ENCODE results near the gene SOCS1. TPM values are rescaled to one million over a fixed set of nuclear protein-coding genes. Genes with fewer than 3 reads are reported as not detected.

SOCS1 gene
- total and polyA plus RNA-seq, 2 of the 4 experiments (the other 2 are of a cell fraction): 2.0 to 22.0 TPM

- CTCF ChIA-PET: no interaction called here
- H2BK15ac ChIP-seq (ENCODE audit: low read depth, low read length): no peak overlapping the region
- in situ Hi-C loops (cut with MboI; ENCODE audit: low sequenced_read_pairs): loop anchor here (5.0 kb wide), 1 partner anchor 44 kb away; no protein-coding TSS in a partner anchor
- H3K9me1 ChIP-seq (ENCODE audit: insufficient read depth, low read length): no peaks in the 10 kb centered on the region
- intact Hi-C loops (cut with micrococcal nuclease): no loop called here
- no peak overlapping the region for H4K8ac ChIP-seq (ENCODE audit: low read depth in 2 of 2, low read length in 2 of 2)
- no TSS peak for BruUV-seq (replicated peaks)
- H2AFZ ChIP-seq (replicated peaks; ENCODE audit: low read length, poor library complexity): no peak overlapping the region
- no peaks in the 10 kb centered on the region for H3K36me3 ChIP-seq (ENCODE audit: control insufficient read depth, insufficient read depth, low read length)
- H3K27ac ChIP-seq (ENCODE audit: insufficient read depth, low read length): no peak overlapping the region
- no peak overlapping the region for H3K4ac ChIP-seq (ENCODE audit: low read depth, low read length)
- no peak overlapping the region for H2BK20ac ChIP-seq (ENCODE audit: low read depth, low read length)
- TF ChIP-seq CTCF (conservative IDR thresholded peaks at IDR 0.05; ENCODE audit: low read depth, low read length): no peak
- no peak for TF ChIP-seq RFX5 (IDR thresholded peaks at IDR 0.05; ENCODE audit: low read depth, low read length)
- TF ChIP-seq SMC3 (IDR thresholded peaks at IDR 0.05; ENCODE audit: low read depth, low read length): no peak
- no peak for TF ChIP-seq ELK1 (IDR thresholded peaks at IDR 0.05; ENCODE audit: borderline replicate concordance, low read depth, low read length)
- TF ChIP-seq NFE2L2 (IDR thresholded peaks at IDR 0.05; ENCODE audit: low read depth, low read length): no peak
- no peak for TF ChIP-seq BHLHE40 (IDR thresholded peaks at IDR 0.05; ENCODE audit: low read depth, low read length)
- TF ChIP-seq MXI1 (IDR thresholded peaks at IDR 0.05; ENCODE audit: borderline replicate concordance, low read depth, low read length): no peak
- no peak for TF ChIP-seq MAFK (IDR thresholded peaks at IDR 0.05; ENCODE audit: low read depth, low read length)
- TF ChIP-seq RCOR1 (IDR thresholded peaks at IDR 0.05; ENCODE audit: insufficient replicate concordance, low read length): no peak
- TF ChIP-seq CEBPB (IDR thresholded peaks at IDR 0.05; ENCODE audit: low read depth, low read length): no peak
- TF ChIP-seq FOS (IDR thresholded peaks at IDR 0.05; ENCODE audit: low read depth, low read length): no peak
- no peak for TF ChIP-seq USF2 (IDR thresholded peaks at IDR 0.05; ENCODE audit: low read depth, low read length)
- TF ChIP-seq RAD21 (IDR thresholded peaks at IDR 0.05; ENCODE audit: low read length): no peak
- no peak for TF ChIP-seq MAZ (IDR thresholded peaks at IDR 0.05; ENCODE audit: borderline replicate concordance, low read depth, low read length)
- TF ChIP-seq POLR2A (IDR thresholded peaks at IDR 0.05; ENCODE audit: low read depth, low read length): no peak
- no peak for TF ChIP-seq CHD1 (IDR thresholded peaks at IDR 0.05; ENCODE audit: low read depth, low read length)
- H3K4me1 ChIP-seq (ENCODE audit: control insufficient read depth, insufficient read depth, low read length): peaks cover 4% of the 10 kb centered on the region; the same call in 1 of the 2 replicates
- H3K79me1 ChIP-seq (ENCODE audit: low read depth in 1 of 2, low read length in 2 of 2): no peaks in the 10 kb centered on the region
- no peaks in the 10 kb centered on the region for H3K9me3 ChIP-seq (ENCODE audit: control insufficient read depth, insufficient read depth, low read length)
- H3K56ac ChIP-seq (ENCODE audit: extremely low read depth, insufficient read depth, low read length): no peak overlapping the region
- no peak overlapping the region for H2BK120ac ChIP-seq (ENCODE audit: low read depth, low read length)
- DNase-seq: no peak
- no peak overlapping the region for H3K4me2 ChIP-seq (ENCODE audit: low read depth, low read length)
- no peak overlapping the region for H3K18ac ChIP-seq (ENCODE audit: low read depth, low read length)
- no peak overlapping the region for H3K23ac ChIP-seq (ENCODE audit: low read depth, low read length)
- no peak overlapping the region for H3K14ac ChIP-seq (replicated peaks; ENCODE audit: low read depth, low read length)
- H3K9ac ChIP-seq (ENCODE audit: low read depth, low read length): no peak overlapping the region
- peaks cover 14% of the 10 kb centered on the region for H3K27me3 ChIP-seq (ENCODE audit: control insufficient read depth, insufficient read depth, low read length)
- WGBS, 2 experiments (ENCODE audit: extremely low coverage in 2 of 2, insufficient read length in 1 of 2): 82% methylated on average over 5 of the region's 8 CpGs; no CpG with 5 or more reads in 1 of the 2 experiments
- H4K91ac ChIP-seq (ENCODE audit: insufficient read depth, low read depth, low read length): no peak overlapping the region
- no peak overlapping the region for H2AK9ac ChIP-seq (replicated peaks; ENCODE audit: low read depth, low read length, poor library complexity)
- ATAC-seq (ENCODE audit: low read depth): no peak
- H2AK5ac ChIP-seq (ENCODE audit: low read depth, low read length): no peak overlapping the region
- no peak overlapping the region for H2BK5ac ChIP-seq (ENCODE audit: low read depth, low read length, poor library complexity, severe bottlenecking)
- dilution Hi-C loops (cut with HindIII; ENCODE audit: low sequenced_read_pairs, unreplicated experiment): no loop called here
- no peak overlapping the region for H3K4me3 ChIP-seq (ENCODE audit: insufficient read depth, low read depth, low read length)
- POLR2A ChIA-PET (ENCODE audit: unreplicated experiment): no interaction called here
- no peak overlapping the region for H4K5ac ChIP-seq (ENCODE audit: low read depth, low read length)
- H4K20me1 ChIP-seq (ENCODE audit: insufficient read depth, low read length): no peaks in the 10 kb centered on the region
Measured at GRCh38 chr16:11262915-11263314, 6.9 kb upstream of the SOCS1 start.

All from IMR-90 (cell line).